GM19043 (cell line): Measurements from ENCODE around the gene CMTM2.
"Not testable (repeated sequence)": the region's sequence is repeated elsewhere in the genome, so short reads cannot be mapped to it uniquely, and the experiment has no call there.

Experiments
- ATAC-seq: cut with Tn5 transposase; IDR thresholded peaks from one replicate; pipeline ENCODE4 v1.9.1; 2021; ENCODE audit warnings: low read depth; ENCODE audit not compliant: unreplicated experiment

Gene CMTM2

GRCh38 chr16:66580605-66581209, 1.4 kb downstream of the CMTM2 start:
- no peak for ATAC-seq

- no peak for ATAC-seq
Observed at GRCh38 chr16:66581246-66581952, 2.1 kb downstream of the CMTM2 start.

- no peak for ATAC-seq
Observed at GRCh38 chr16:66585481-66586239, 6.4 kb downstream of the CMTM2 start.

GRCh38 chr16:66587881-66588600, 8.8 kb downstream of the CMTM2 start:
- no peak for ATAC-seq

- no peak for ATAC-seq
Observed at GRCh38 chr16:66588981-66589713, 9.9 kb downstream of the CMTM2 start.

- ATAC-seq, result no peak
Observed at GRCh38 chr16:66590322-66590721, 11.1 kb downstream of the CMTM2 start.

GRCh38 chr16:66591018-66591417, 11.8 kb downstream of the CMTM2 start:
- no peak for ATAC-seq

- no peak for ATAC-seq
Observed at GRCh38 chr16:66592241-66592640, 13.0 kb downstream of the CMTM2 start.

GRCh38 chr16:66592814-66593213, 13.6 kb downstream of the CMTM2 start:
- ATAC-seq, result no peak

- ATAC-seq, result no peak
Observed at GRCh38 chr16:66594739-66595138, 15.5 kb downstream of the CMTM2 start.

- ATAC-seq, result not testable (repeated sequence)
Observed at GRCh38 chr16:66596559-66596958, 17.3 kb downstream of the CMTM2 start.

GRCh38 chr16:66596986-66597848, 18.0 kb downstream of the CMTM2 start:
- no peak for ATAC-seq

- no peak for ATAC-seq
Observed at GRCh38 chr16:66598111-66598510, 18.8 kb downstream of the CMTM2 start.

- ATAC-seq, result no peak
Observed at GRCh38 chr16:66599726-66600125, 20.5 kb downstream of the CMTM2 start.

- no peak for ATAC-seq
Observed at GRCh38 chr16:66600477-66600876, 21.2 kb downstream of the CMTM2 start.

GRCh38 chr16:66601471-66601870, 22.2 kb downstream of the CMTM2 start:
- ATAC-seq, result no peak

GRCh38 chr16:66603537-66604375, 24.5 kb downstream of the CMTM2 start:
- ATAC-seq, result no peak

- ATAC-seq, result no peak
Observed at GRCh38 chr16:66604376-66605176, 25.3 kb downstream of the CMTM2 start, which contains the start of gene CMTM3. Gene CMTM3, plus strand, starts transcription at chr16:66604704. Its CDS starts 102 bp downstream, at chr16:66604806.
